ENCODE results near the gene SMIM41. TPM values are rescaled to one million over a fixed set of nuclear protein-coding genes. Genes with fewer than 3 reads are reported as not detected.

SMIM41 gene
- total and polyA plus RNA-seq, 12 donors: 0.19 to 0.52 (median 0.27) TPM; not detected in 8

DNA sequence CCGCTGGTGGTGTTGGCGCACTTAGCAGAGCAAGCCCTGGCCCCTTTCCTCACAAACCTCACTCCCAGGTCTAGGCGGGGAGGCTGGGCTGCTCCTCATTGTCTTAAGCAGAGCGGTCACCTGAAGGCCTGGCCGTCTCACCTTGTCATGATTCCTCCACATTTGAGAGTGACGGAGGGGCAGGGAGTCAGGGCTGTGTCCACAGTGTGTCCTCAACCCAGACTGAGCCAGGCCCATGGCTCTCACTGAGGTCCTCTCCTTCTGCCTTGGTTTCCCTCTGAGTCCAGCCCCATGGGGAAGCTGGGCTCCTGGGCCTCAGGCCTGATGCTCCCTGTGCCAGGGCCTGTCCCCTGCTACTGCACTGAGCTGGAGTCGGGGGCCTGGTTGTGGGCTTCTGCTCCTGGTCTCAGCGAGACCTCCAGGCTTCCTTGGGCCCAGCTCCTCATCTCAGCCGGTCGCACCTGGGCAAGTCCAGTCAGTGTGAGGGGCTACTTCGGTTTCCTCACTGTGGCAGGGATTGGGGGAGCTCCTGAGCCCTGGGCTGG lies 67.4 kb downstream of the SMIM41 start:
- Histone ChIP-seq H3K27me3 (peaks cover 0 to 2% (median 0%) of the 10 kb centered on the region in 7 donors), H3K4me1 (peaks cover 25 to 50% (median 37%) of the 10 kb centered on the region in 9 donors), H3K27ac (peak overlapping the region; percentile 64 to 91 (median 78)), H3K36me3 (no peaks in the 10 kb centered on the region), H3K4me3 (no peak overlapping the region), H3K9me3 (no peaks in the 10 kb centered on the region)
- WGBS, 2 donors: 91 to 92% methylated on average over 11 of the region's 11 CpGs
- DNase-seq (no peak), ATAC-seq (peak in 1 of 8 donors; percentile 8)
- TF ChIP-seq, protein P1, sequence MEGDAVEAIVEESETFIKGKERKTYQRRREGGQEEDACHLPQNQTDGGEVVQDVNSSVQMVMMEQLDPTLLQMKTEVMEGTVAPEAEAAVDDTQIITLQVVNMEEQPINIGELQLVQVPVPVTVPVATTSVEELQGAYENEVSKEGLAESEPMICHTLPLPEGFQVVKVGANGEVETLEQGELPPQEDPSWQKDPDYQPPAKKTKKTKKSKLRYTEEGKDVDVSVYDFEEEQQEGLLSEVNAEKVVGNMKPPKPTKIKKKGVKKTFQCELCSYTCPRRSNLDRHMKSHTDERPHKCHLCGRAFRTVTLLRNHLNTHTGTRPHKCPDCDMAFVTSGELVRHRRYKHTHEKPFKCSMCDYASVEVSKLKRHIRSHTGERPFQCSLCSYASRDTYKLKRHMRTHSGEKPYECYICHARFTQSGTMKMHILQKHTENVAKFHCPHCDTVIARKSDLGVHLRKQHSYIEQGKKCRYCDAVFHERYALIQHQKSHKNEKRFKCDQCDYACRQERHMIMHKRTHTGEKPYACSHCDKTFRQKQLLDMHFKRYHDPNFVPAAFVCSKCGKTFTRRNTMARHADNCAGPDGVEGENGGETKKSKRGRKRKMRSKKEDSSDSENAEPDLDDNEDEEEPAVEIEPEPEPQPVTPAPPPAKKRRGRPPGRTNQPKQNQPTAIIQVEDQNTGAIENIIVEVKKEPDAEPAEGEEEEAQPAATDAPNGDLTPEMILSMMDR (IDR thresholded peaks at IDR 0.05): no peak
- intact Hi-C loops (cut with DNase I): loop anchor here in 1 of 10 donors (5.0 kb wide), 1 partner anchor 845 kb away; no protein-coding TSS in a partner anchor

DNA sequence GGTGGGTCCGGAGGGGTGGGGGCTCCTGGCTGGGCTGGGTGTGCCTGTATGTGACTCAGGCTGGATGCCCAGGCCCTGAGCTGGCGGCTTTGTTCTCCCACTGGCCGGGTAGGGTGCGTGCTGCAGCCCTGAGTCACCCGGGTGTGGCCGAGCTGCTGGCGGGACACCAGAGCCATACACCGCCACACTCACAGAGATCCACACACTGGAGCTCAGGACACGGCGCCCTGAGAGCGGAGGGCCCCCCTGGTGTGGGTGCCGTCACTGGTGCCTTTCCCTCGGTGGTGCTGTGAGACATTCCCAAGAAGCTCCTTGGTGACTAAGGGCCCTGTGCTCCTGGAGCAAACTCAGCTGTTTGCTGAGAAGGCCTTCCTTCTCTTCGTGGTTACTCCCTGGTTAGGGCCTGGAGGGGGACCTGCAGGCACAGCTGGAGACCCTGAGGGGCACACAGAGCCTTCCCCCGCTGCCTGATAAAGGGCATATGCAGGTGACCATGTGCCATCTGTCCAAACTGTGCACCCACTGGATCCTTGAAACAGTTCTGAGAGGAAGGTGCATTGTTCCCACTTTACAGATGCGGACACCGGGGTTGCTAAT lies 68.0 kb downstream of the SMIM41 start:
- peak; percentile 64 to 94 (median 88) for ATAC-seq
- WGBS, 2 donors: 58 to 81% methylated on average over 17 of the region's 17 CpGs
- intact Hi-C loops (cut with DNase I): loop anchor here in 1 of 10 donors (5.0 kb wide), 1 partner anchor 845 kb away; no protein-coding TSS in a partner anchor
- Histone ChIP-seq H3K36me3 (no peaks in the 10 kb centered on the region), H3K9me3 (no peaks in the 10 kb centered on the region), H3K27me3 (peaks cover 0 to 8% (median 0%) of the 10 kb centered on the region in 7 donors), H3K27ac (peak overlapping the region; percentile 29 to 91 (median 79)), H3K4me3 (no peak overlapping the region), H3K4me1 (peaks cover 27 to 56% (median 42%) of the 10 kb centered on the region in 9 donors)
- TF ChIP-seq, protein P1 (IDR thresholded peaks at IDR 0.05): no peak
- peak; percentile 83 to 88 for DNase-seq

DNA sequence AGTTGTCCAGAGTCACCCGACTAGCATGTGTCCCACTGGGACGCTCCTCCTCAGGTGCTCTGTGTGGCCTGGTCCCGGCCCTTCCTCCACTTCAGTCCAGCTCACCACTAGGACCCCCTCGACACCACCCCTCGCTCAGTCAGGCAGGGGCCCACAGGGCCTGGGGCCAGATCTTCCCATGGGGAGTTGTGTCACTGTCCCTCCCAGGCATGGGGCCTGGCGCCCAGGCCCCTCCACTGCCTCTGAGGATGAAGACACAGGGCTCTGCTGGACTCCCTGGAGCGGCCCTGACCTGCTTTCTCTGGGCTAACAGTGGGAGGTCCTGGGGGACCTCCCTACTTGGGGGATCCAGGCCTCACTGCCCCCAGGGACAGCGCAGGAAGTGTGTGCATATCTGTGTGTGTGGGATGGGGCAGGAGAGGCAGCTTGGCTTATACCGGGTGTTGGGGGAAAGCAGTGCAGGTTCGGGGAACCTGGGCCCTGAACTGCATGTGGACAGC lies 68.5 kb downstream of the SMIM41 start:
- TF ChIP-seq, protein P1 (IDR thresholded peaks at IDR 0.05): no peak
- no peak overlapping the region for H3K4me3 ChIP-seq
- DNase-seq (no peak), ATAC-seq (no peak)
- peak overlapping the region; percentile 29 to 88 (median 76) for H3K27ac ChIP-seq
- peaks cover 27 to 58% (median 44%) of the 10 kb centered on the region in 9 donors for H3K4me1 ChIP-seq
- H3K27me3 ChIP-seq: peaks cover 0 to 11% (median 0%) of the 10 kb centered on the region in 7 donors
- intact Hi-C loops (cut with DNase I): loop anchor here in 1 of 10 donors (5.0 kb wide), 1 partner anchor 844 kb away; no protein-coding TSS in a partner anchor
- 90 to 92% methylated on average over 10 of the region's 10 CpGs for WGBS, 2 donors
- no peaks in the 10 kb centered on the region for H3K9me3 ChIP-seq
- H3K36me3 ChIP-seq: no peaks in the 10 kb centered on the region

DNA sequence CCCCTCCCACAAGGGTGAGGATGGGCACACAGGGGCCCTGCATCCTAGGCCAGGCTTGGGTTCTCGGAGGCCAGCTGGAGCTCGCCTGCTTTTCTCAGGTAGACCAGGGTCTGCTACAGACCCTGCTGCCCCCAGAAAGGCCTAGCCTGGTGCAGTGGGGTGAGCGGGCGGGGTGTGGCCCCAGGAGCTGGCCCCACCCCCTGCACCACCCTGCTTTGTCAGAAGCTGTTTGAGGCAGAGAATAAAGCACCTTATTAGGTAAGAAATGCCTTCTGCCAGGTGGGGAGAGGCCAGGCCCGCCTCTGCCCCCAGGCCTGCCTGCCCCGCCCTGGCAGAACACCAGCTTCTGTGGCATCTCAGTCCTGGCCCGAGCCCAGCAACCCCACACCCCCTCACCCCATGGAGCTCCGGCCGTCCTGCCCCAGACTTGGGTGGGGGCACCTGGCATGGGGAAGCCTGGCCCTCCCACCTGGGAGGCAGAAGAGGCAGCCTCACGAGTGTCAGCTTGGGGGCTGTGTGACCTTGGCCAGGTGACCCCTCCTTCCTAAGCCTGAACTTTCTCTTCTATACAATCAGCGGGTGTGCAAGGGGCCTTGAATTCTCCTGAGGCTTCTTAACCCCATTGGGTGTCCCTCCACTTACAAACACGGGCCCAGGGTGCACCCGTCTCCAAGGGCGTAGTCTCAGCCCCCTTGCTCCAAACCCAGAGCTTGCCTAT lies 69.1 kb downstream of the SMIM41 start:
- H3K9me3 ChIP-seq: no peaks in the 10 kb centered on the region
- ATAC-seq (peak in 1 of 8 donors; percentile 1), DNase-seq (peak in 1 of 2 donors; percentile 15)
- H3K4me1 ChIP-seq: peaks cover 27 to 58% (median 44%) of the 10 kb centered on the region in 9 donors
- peaks cover 0 to 11% (median 0%) of the 10 kb centered on the region in 7 donors for H3K27me3 ChIP-seq
- WGBS, 2 donors: 92 to 93% methylated on average over 13 to 14 of the region's 14 CpGs
- no peaks in the 10 kb centered on the region for H3K36me3 ChIP-seq
- TF ChIP-seq, protein P1 (IDR thresholded peaks at IDR 0.05): no peak
- peak overlapping the region in 9 of 10 donors; percentile 29 to 88 (median 75) for H3K27ac ChIP-seq
- intact Hi-C loops (cut with DNase I): loop anchor here in 1 of 10 donors (5.0 kb wide), 1 partner anchor 844 kb away; no protein-coding TSS in a partner anchor
- H3K4me3 ChIP-seq: no peak overlapping the region
